HepG2 (cell line): ENCODE results near the gene TTC31. TPM values are rescaled to one million over a fixed set of nuclear protein-coding genes. Genes with fewer than 3 reads are reported as not detected.

Experiments used
- AGO2 ChIP-seq: fragments of 200-400 bp; formaldehyde crosslinking; optimal IDR thresholded peaks from 2 replicates; pipeline ENCODE3; 2017; ENCODE audit warnings: mild to moderate bottlenecking, low read depth, low read length, moderate library complexity
- ELF4 ChIP-seq: sonication (generic); formaldehyde crosslinking; IDR thresholded peaks from 2 replicates; pipeline ENCODE4 v1.5.0; 2020; ENCODE audit warnings: missing genetic modification reagents, mild to moderate bottlenecking, moderate library complexity, borderline replicate concordance
- EP300 ChIP-seq, 3 experiments: sonication (generic) in 1 of 3; formaldehyde crosslinking in 1 of 3; IDR thresholded peaks; 2 replicates each; pipeline versions ENCODE4 v1.5.1 to v1.6.1; 2011 to 2020; ENCODE audit warnings: low read depth in 2 of 3, low read length in 2 of 3, borderline replicate concordance in 1 of 3, improper control_type of control experiment in 1 of 3, mild to moderate bottlenecking in 1 of 3, missing genetic modification reagents in 1 of 3, moderate library complexity in 1 of 3
- HES4 ChIP-seq: sonication (generic); formaldehyde crosslinking; IDR thresholded peaks from 2 replicates; pipeline ENCODE4 v1.9.0; 2021; ENCODE audit warnings: mild to moderate bottlenecking, missing genetic modification reagents, borderline replicate concordance
- NCOA5 ChIP-seq: sonication (generic); formaldehyde crosslinking; IDR thresholded peaks from 2 replicates; pipeline ENCODE4 v1.4.0; 2020; ENCODE audit warnings: missing genetic modification reagents
- RARG ChIP-seq: sonication (generic); formaldehyde crosslinking; IDR thresholded peaks from 2 replicates; pipeline ENCODE4 v1.4.0; 2020; ENCODE audit warnings: low read depth, mild to moderate bottlenecking, missing genetic modification reagents
- SIN3A ChIP-seq: IDR thresholded peaks from 2 replicates; pipeline ENCODE4 v1.6.1; 2011; ENCODE audit warnings: low read depth, mild to moderate bottlenecking, control low read depth, low read length, borderline replicate concordance
- ZFP37 ChIP-seq: sonication (generic); formaldehyde crosslinking; IDR thresholded peaks from 2 replicates; pipeline ENCODE4 v1.4.0; 2020; ENCODE audit warnings: missing genetic modification reagents, borderline replicate concordance
- ZFX ChIP-seq: sonication (generic); formaldehyde crosslinking; IDR thresholded peaks from 2 replicates; pipeline ENCODE4 v1.4.0; 2020; ENCODE audit warnings: mild to moderate bottlenecking, low read depth, missing genetic modification reagents, moderate library complexity
- ZNF24 ChIP-seq: fragments of 450-650 bp; IDR thresholded peaks from 2 replicates; pipeline ENCODE4 v1.6.1; 2017; ENCODE audit warnings: antibody characterized with exemption, mild to moderate bottlenecking
- ZNF790 ChIP-seq: sonication (generic); formaldehyde crosslinking; IDR thresholded peaks from 2 replicates; pipeline ENCODE4 v1.8.0; 2022; ENCODE audit warnings: missing genetic modification reagents, mild to moderate bottlenecking, borderline replicate concordance
- polyA plus RNA-seq, 8 experiments: library from polyadenylated mRNA; depleted of rRNA in 3 of 8; stranded (reverse) in 7 of 8; unstranded in 1 of 8; fragments of >200 nt; fragmentation: Illumina TruSeq in 4 of 8; extraction: Trizol in 4 of 8; gene quantifications; 2 replicates each; pipeline versions ENCODE4 v1.2.1 to v1.2.3, GENCODE V29; 2011 to 2016; ENCODE audit warnings: low read depth in 4 of 8, missing spikeins in 1 of 8, mixed read lengths in 1 of 8; ENCODE audit not compliant: insufficient read depth in 1 of 8
- total RNA-seq, 5 experiments: library from RNA; depleted of rRNA; stranded (reverse); fragments of >200 nt; fragmentation: Illumina TruSeq; extraction: Trizol; gene quantifications; 2 replicates each; pipeline ENCODE4 v1.2.3, GENCODE V29; 2016; ENCODE audit warnings: low read depth in 1 of 5
- TF ChIP-seq, protein P1 (sequence below): IDR thresholded peaks from 2 replicates; pipeline ENCODE4 v1.6.1; 2016
- TF ChIP-seq, protein P2 (sequence below): sonication (generic); formaldehyde crosslinking; IDR thresholded peaks from 2 replicates; pipeline ENCODE4 v1.4.0; 2020; ENCODE audit warnings: missing genetic modification reagents
- TF ChIP-seq, protein P3 (sequence below): sonication (generic); formaldehyde crosslinking; IDR thresholded peaks from 2 replicates; pipeline ENCODE4 v1.9.0; 2021; ENCODE audit warnings: missing genetic modification reagents, borderline replicate concordance
- TF ChIP-seq, protein P4 (sequence below): sonication (generic); IDR thresholded peaks from 2 replicates; pipeline ENCODE4 v1.6.1; 2016; ENCODE audit warnings: low read depth, borderline replicate concordance
- TF ChIP-seq, protein P5 (sequence below): IDR thresholded peaks from 2 replicates; pipeline ENCODE4 v1.6.1; 2016; ENCODE audit warnings: low read depth, control low read depth
- TF ChIP-seq, protein P6 (sequence below): sonication (generic); formaldehyde crosslinking; IDR thresholded peaks from 2 replicates; pipeline ENCODE4 v1.4.0; 2020; ENCODE audit warnings: missing genetic modification reagents, mild to moderate bottlenecking, borderline replicate concordance

The TTC31 gene
- total and polyA plus RNA-seq, 2 of the 13 experiments (the other 11 are each of a cell fraction or from before 2014, with no cell fraction given), result 28.3 to 39.5 TPM

DNA sequence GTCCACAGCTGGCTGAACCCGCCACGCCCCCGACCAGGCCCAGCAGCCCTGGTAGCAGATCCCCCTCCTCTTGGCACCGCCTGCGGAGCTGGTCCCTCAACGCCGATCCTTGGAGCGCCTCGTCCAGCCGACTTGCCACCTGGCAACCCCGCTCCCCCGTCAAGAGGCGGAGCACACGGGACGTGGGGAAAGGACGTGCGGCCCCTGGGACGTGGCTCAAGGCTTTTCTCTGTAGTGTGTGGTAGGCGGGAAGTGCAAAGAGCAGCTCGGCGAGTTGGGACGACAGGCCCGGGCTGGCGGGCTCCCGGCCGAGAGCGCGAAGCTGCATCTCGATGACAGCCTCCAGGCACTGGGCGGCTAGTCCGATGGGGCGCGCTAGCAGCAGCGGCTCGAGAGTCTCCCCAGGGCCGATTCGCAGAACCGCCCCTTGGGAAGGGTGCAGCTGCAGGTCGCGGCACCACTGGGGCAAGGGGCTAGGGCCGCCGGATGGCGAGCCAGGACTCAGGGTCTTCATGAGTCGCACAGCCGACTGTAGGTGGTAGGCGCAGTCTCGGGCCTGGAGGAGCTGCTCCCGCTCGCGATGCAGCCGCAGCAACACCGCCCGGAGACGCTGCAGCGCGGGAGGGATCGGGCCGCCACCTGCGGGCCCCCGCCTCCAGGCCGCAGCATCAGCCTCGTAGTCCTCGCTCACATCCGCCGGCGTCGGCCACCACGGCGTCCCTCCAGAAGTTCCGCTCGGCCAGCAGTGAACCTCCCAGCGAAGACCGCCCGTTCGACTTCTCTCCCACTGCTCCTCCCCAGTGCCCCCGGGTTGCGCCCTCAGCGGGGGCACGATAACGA lies 700 bp upstream of the TTC31 start (continued):
- peak; percentile 32; the same call in 1 of the 2 replicates for TF ChIP-seq NCOA5 (CRISPR knock-in tag)
- TF ChIP-seq, protein P1, sequence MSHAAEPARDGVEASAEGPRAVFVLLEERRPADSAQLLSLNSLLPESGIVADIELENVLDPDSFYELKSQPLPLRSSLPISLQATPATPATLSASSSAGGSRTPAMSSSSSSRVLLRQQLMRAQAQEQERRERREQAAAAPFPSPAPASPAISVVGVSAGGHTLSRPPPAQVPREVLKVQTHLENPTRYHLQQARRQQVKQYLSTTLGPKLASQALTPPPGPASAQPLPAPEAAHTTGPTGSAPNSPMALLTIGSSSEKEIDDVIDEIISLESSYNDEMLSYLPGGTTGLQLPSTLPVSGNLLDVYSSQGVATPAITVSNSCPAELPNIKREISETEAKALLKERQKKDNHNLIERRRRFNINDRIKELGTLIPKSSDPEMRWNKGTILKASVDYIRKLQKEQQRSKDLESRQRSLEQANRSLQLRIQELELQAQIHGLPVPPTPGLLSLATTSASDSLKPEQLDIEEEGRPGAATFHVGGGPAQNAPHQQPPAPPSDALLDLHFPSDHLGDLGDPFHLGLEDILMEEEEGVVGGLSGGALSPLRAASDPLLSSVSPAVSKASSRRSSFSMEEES (CRISPR knock-in tag), result 0 out of 2 replicates have a peak, but pooled peaks have one; percentile 3
- no peak for TF ChIP-seq EP300 (IDR thresholded peaks at IDR 0.05; ENCODE audit: low read depth in 2 of 2, low read length in 2 of 2)
- TF ChIP-seq EP300 (CRISPR knock-in tag; IDR thresholded peaks at IDR 0.05; ENCODE audit: borderline replicate concordance), result no peak
- TF ChIP-seq, protein P2, sequence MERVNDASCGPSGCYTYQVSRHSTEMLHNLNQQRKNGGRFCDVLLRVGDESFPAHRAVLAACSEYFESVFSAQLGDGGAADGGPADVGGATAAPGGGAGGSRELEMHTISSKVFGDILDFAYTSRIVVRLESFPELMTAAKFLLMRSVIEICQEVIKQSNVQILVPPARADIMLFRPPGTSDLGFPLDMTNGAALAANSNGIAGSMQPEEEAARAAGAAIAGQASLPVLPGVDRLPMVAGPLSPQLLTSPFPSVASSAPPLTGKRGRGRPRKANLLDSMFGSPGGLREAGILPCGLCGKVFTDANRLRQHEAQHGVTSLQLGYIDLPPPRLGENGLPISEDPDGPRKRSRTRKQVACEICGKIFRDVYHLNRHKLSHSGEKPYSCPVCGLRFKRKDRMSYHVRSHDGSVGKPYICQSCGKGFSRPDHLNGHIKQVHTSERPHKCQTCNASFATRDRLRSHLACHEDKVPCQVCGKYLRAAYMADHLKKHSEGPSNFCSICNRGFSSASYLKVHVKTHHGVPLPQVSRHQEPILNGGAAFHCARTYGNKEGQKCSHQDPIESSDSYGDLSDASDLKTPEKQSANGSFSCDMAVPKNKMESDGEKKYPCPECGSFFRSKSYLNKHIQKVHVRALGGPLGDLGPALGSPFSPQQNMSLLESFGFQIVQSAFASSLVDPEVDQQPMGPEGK (CRISPR knock-in tag), result peak; percentile 84; the same call in 1 of the 2 replicates
- TF ChIP-seq ZNF790 (CRISPR knock-in tag), result 0 out of 2 replicates have a peak, but pooled peaks have one; percentile 30
- TF ChIP-seq SIN3A, result no peak; the same call in 1 of the 2 replicates
- TF ChIP-seq, protein P3, sequence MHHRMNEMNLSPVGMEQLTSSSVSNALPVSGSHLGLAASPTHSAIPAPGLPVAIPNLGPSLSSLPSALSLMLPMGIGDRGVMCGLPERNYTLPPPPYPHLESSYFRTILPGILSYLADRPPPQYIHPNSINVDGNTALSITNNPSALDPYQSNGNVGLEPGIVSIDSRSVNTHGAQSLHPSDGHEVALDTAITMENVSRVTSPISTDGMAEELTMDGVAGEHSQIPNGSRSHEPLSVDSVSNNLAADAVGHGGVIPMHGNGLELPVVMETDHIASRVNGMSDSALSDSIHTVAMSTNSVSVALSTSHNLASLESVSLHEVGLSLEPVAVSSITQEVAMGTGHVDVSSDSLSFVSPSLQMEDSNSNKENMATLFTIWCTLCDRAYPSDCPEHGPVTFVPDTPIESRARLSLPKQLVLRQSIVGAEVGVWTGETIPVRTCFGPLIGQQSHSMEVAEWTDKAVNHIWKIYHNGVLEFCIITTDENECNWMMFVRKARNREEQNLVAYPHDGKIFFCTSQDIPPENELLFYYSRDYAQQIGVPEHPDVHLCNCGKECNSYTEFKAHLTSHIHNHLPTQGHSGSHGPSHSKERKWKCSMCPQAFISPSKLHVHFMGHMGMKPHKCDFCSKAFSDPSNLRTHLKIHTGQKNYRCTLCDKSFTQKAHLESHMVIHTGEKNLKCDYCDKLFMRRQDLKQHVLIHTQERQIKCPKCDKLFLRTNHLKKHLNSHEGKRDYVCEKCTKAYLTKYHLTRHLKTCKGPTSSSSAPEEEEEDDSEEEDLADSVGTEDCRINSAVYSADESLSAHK, result 0 out of 2 replicates have a peak, but pooled peaks have one; percentile 15
- TF ChIP-seq, protein P4, sequence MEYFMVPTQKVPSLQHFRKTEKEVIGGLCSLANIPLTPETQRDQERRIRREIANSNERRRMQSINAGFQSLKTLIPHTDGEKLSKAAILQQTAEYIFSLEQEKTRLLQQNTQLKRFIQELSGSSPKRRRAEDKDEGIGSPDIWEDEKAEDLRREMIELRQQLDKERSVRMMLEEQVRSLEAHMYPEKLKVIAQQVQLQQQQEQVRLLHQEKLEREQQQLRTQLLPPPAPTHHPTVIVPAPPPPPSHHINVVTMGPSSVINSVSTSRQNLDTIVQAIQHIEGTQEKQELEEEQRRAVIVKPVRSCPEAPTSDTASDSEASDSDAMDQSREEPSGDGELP, result peak; percentile 82
- TF ChIP-seq RARG (CRISPR knock-in tag), result no peak
- peak; percentile 94 for TF ChIP-seq AGO2
- TF ChIP-seq ZFX (CRISPR knock-in tag), result peak; percentile 96
- TF ChIP-seq HES4 (CRISPR knock-in tag), result peak; percentile 92
- TF ChIP-seq ZNF24, result no peak
- TF ChIP-seq ZFP37 (CRISPR knock-in tag), result peak; percentile 76; the same call in 1 of the 2 replicates
- TF ChIP-seq ELF4, result no peak; the same call in 1 of the 2 replicates
- TF ChIP-seq, protein P5, sequence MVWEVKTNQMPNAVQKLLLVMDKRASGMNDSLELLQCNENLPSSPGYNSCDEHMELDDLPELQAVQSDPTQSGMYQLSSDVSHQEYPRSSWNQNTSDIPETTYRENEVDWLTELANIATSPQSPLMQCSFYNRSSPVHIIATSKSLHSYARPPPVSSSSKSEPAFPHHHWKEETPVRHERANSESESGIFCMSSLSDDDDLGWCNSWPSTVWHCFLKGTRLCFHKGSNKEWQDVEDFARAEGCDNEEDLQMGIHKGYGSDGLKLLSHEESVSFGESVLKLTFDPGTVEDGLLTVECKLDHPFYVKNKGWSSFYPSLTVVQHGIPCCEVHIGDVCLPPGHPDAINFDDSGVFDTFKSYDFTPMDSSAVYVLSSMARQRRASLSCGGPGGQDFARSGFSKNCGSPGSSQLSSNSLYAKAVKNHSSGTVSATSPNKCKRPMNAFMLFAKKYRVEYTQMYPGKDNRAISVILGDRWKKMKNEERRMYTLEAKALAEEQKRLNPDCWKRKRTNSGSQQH (CRISPR knock-in tag), result no peak; the same call in 1 of the 2 replicates
- TF ChIP-seq, protein P6, sequence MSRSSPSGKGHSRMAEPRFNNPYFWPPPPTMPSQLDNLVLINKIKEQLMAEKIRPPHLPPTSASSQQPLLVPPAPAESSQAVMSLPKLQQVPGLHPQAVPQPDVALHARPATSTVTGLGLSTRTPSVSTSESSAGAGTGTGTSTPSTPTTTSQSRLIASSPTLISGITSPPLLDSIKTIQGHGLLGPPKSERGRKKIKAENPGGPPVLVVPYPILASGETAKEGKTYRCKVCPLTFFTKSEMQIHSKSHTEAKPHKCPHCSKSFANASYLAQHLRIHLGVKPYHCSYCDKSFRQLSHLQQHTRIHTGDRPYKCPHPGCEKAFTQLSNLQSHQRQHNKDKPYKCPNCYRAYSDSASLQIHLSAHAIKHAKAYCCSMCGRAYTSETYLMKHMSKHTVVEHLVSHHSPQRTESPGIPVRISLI (CRISPR knock-in tag), result no peak; the same call in 1 of the 2 replicates
